Esophagus squamous epithelium (tissue), 5 donors: ENCODE measurements around the gene EIF2D. TPM values are rescaled to one million over a fixed set of nuclear protein-coding genes. Genes with fewer than 3 reads are reported as not detected.

Experiments used
- DNase-seq: peaks from one replicate; lab custom pipeline; 2025; lab: John Stamatoyannopoulos, UW
- H3K27ac ChIP-seq, 4 donors: fragments of 200-600 bp; sonication (generic); one replicate each; pipeline ENCODE4 v1.5.1; 2016 to 2019; ENCODE audit warnings: mild to moderate bottlenecking in 1 of 4
- H3K27me3 ChIP-seq, 4 donors: fragments of 200-600 bp; sonication (generic); 1 replicate in 3 of 4; 2 replicates in 1 of 4; pipeline versions ENCODE4 v1.5.1 to v1.6.0; 2017 to 2021; ENCODE audit warnings: antibody characterized with exemption in 1 of 4
- H3K36me3 ChIP-seq, 3 donors: fragments of 200-600 bp; sonication (generic); one replicate each; pipeline ENCODE4 v1.5.1; 2016 to 2019
- H3K4me1 ChIP-seq, 3 donors: fragments of 200-600 bp; sonication (generic); one replicate each; pipeline ENCODE4 v1.5.1; 2017 to 2019
- H3K4me3 ChIP-seq, 4 donors: fragments of 200-600 bp; sonication (generic); 1 replicate in 3 of 4; 2 replicates in 1 of 4; pipeline ENCODE4 v1.5.1; 2016 to 2019; ENCODE audit warnings: mild to moderate bottlenecking in 2 of 4, moderate library complexity in 1 of 4
- H3K9me3 ChIP-seq, 3 donors: fragments of 200-600 bp; sonication (generic); one replicate each; pipeline ENCODE4 v1.5.1; 2016 to 2019
- CTCF ChIP-seq, 6 experiments: fragments of 450-650 bp in 4 of 6; fragments of 200-600 bp in 2 of 6; sonication (generic) in 2 of 6; IDR thresholded peaks; one replicate each; pipeline ENCODE4 v1.5.1; 2016 to 2019; ENCODE audit warnings: antibody characterized with exemption in 6 of 6, mild to moderate bottlenecking in 4 of 6, moderate library complexity in 4 of 6
- POLR2A ChIP-seq, 4 donors: fragments of 450-650 bp; IDR thresholded peaks; one replicate each; pipeline ENCODE4 v1.6.1; 2017; ENCODE audit warnings: antibody characterized with exemption in 4 of 4, mild to moderate bottlenecking in 4 of 4, moderate library complexity in 3 of 4
- WGBS, 2 donors: methylation state at CpG; one replicate each; pipeline ENCODE4 v1.1.5; 2018; 5-methylcytosine and 5-hydroxymethylcytosine counted together
- intact Hi-C: fragments of 100-400 bp; cut with DNase I; formaldehyde crosslinking; loops from one replicate; pipeline ENCODE4 v1.15.0; 2022
- total RNA-seq, 4 donors: library from RNA; depleted of rRNA; stranded (reverse); fragments of >200 nt; gene quantifications; one replicate each; pipeline ENCODE4 v1.1.0, GENCODE V29; 2016
- donor health status: DM: yes; HTN: yes; CAD: no.

EIF2D gene
- total RNA-seq, 4 donors from 2014 or later: 26.8 to 54.4 (median 42.2) TPM

- Histone ChIP-seq H3K4me3 (no peak overlapping the region), H3K4me1 (peaks cover 33 to 94% (median 40%) of the 10 kb centered on the region in 3 donors), H3K36me3 (peaks cover 0 to 25% (median 9%) of the 10 kb centered on the region in 3 donors), H3K27me3 (no peaks in the 10 kb centered on the region), H3K9me3 (no peaks in the 10 kb centered on the region), H3K27ac (peak overlapping the region; percentile 19 to 84 (median 65))
- intact Hi-C loops: loop anchor here (5.0 kb wide), 2 partner anchors 38 to 88 kb away; no protein-coding TSS in a partner anchor
- TF ChIP-seq CTCF (IDR thresholded peaks at IDR 0.05): no peak
- no peak for TF ChIP-seq POLR2A (IDR thresholded peaks at IDR 0.05)
- no peak for DNase-seq
- 92 to 95% methylated on average over 4 to 6 of the region's 8 CpGs for WGBS, 2 donors
Measured at GRCh38 chr1:206580438-206581113, 31.7 kb downstream of the EIF2D start.

- peak; percentile 52 for DNase-seq
- H3K9me3 ChIP-seq: no peaks in the 10 kb centered on the region
- peaks cover 33 to 94% (median 37%) of the 10 kb centered on the region in 3 donors for H3K4me1 ChIP-seq
- H3K4me3 ChIP-seq: no peak overlapping the region
- no peaks in the 10 kb centered on the region for H3K27me3 ChIP-seq
- peak overlapping the region; percentile 19 to 84 (median 65) for H3K27ac ChIP-seq
- H3K36me3 ChIP-seq: peaks cover 0 to 19% (median 9%) of the 10 kb centered on the region in 3 donors
- TF ChIP-seq POLR2A (IDR thresholded peaks at IDR 0.05) (peak in 1 of 4 donors; percentile 46), CTCF (IDR thresholded peaks at IDR 0.05) (no peak)
- intact Hi-C loops: loop anchor here (5.0 kb wide), 2 partner anchors 38 to 88 kb away; no protein-coding TSS in a partner anchor
- WGBS, 2 donors: 66 to 67% methylated on average over 6 to 11 of the region's 11 CpGs
Measured at GRCh38 chr1:206579747-206580437, 32.4 kb downstream of the EIF2D start.

GRCh38 chr1:206578978-206579374 lies 33.3 kb downstream of the EIF2D start:
- TF ChIP-seq POLR2A (IDR thresholded peaks at IDR 0.05) (no peak), CTCF (IDR thresholded peaks at IDR 0.05) (no peak)
- H3K36me3 ChIP-seq: peaks cover 0 to 9% (median 2%) of the 10 kb centered on the region in 3 donors
- H3K27ac ChIP-seq: peak overlapping the region in 3 of 4 donors; percentile 38 to 84 (median 72)
- no peak overlapping the region for H3K4me3 ChIP-seq
- no peak for DNase-seq
- no peaks in the 10 kb centered on the region for H3K9me3 ChIP-seq
- intact Hi-C loops: no loop called here
- 85 to 90% methylated on average over 3 of the region's 4 CpGs for WGBS, 2 donors
- peaks cover 25 to 90% (median 33%) of the 10 kb centered on the region in 3 donors for H3K4me1 ChIP-seq
- H3K27me3 ChIP-seq: no peaks in the 10 kb centered on the region

DNA sequence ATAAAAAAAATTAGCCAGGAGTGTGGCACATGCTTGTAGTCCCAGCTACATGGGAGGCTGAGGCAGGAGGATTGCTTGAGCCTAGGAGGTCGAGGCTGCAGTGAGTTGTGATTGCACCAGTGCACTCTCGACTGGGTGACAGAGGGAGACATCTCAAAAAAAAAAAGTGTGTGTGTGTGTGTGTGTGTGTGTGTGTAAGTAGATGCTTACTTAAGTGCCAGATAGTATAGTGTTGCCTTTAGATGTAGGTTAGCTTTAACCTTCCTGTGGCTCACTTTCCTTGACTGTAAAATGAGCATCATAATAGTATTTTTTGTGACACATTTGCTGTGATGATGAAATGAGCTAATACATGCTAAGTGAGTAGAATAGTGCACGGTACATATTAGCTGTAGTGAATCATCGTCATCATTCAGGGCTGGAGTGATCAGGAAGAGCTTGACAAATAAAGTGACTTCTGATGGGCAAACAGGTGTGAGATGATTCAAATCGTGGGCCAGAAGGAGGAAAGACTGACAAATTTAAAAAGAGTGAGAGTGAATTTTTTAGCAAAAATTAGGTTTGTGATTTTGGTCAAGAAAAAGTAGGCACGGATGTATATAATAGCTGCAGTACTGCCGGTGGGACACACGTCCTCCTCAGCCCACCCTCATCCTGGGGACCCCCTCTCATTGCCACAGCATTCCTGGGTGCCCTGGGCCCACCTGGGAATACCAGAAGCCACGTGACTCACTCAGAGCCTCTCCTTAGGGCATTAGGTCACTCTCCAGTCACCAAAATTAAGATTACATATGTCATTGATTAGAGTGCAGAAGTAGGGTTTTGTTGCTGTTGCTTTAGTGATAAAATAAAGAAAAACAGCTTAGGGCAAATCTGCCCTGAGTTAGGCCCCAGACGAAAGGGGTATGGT lies 33.9 kb downstream of the EIF2D start:
- 57 to 60% methylated on average over 10 of the region's 10 CpGs for WGBS, 2 donors
- Histone ChIP-seq H3K9me3 (no peaks in the 10 kb centered on the region), H3K27ac (peak overlapping the region in 3 of 4 donors; percentile 30 to 72 (median 38)), H3K4me3 (no peak overlapping the region), H3K4me1 (peaks cover 23 to 83% (median 28%) of the 10 kb centered on the region in 3 donors), H3K27me3 (no peaks in the 10 kb centered on the region), H3K36me3 (peaks cover 0 to 12% (median 0%) of the 10 kb centered on the region in 3 donors)
- DNase-seq: no peak
- intact Hi-C loops: no loop called here
- TF ChIP-seq CTCF (IDR thresholded peaks at IDR 0.05) (no peak), POLR2A (IDR thresholded peaks at IDR 0.05) (no peak)
